GM18511 (cell line): ENCODE data around the gene PRDM8.

Experiments
- ATAC-seq: cut with Tn5 transposase; IDR thresholded peaks from one replicate; pipeline ENCODE4 v1.9.1; 2021; ENCODE audit warnings: mild to moderate bottlenecking, moderate library complexity; ENCODE audit not compliant: unreplicated experiment

The PRDM8 gene

GRCh38 chr4:80199947-80200346 is 2.6 kb downstream of the PRDM8 start:
- no peak for ATAC-seq

- peak; percentile 24 for ATAC-seq
Observed at GRCh38 chr4:80201252-80202151, 4.2 kb downstream of the PRDM8 start.

GRCh38 chr4:80202190-80202711 is 4.9 kb downstream of the PRDM8 start:
- peak; percentile 80 for ATAC-seq

GRCh38 chr4:80202741-80203553 is 5.6 kb downstream of the PRDM8 start:
- ATAC-seq: peak; percentile 56

GRCh38 chr4:80204433-80205011 is 7.2 kb downstream of the PRDM8 start:
- no peak for ATAC-seq

- no peak for ATAC-seq
Observed at GRCh38 chr4:80206111-80206510, 8.8 kb downstream of the PRDM8 start.

GRCh38 chr4:80206521-80207171 is 9.3 kb downstream of the PRDM8 start:
- no peak for ATAC-seq

GRCh38 chr4:80207172-80207583 is 9.9 kb downstream of the PRDM8 start:
- ATAC-seq: no peak

- no peak for ATAC-seq
Observed at GRCh38 chr4:80207664-80208063, 10.4 kb downstream of the PRDM8 start.

GRCh38 chr4:80208610-80209339 is 11.5 kb downstream of the PRDM8 start:
- no peak for ATAC-seq

GRCh38 chr4:80209340-80209701 is 12.0 kb downstream of the PRDM8 start:
- ATAC-seq: no peak

- ATAC-seq: no peak
Observed at GRCh38 chr4:80210549-80210948, 13.2 kb downstream of the PRDM8 start.

GRCh38 chr4:80213117-80213815 is 16.0 kb downstream of the PRDM8 start:
- ATAC-seq: no peak

GRCh38 chr4:80215449-80216052 is 18.2 kb downstream of the PRDM8 start:
- ATAC-seq: peak; percentile 68

GRCh38 chr4:80216100-80216761 is 18.9 kb downstream of the PRDM8 start:
- ATAC-seq: no peak

GRCh38 chr4:80219301-80220025 is 22.2 kb downstream of the PRDM8 start:
- no peak for ATAC-seq

GRCh38 chr4:80220711-80221110 is 23.4 kb downstream of the PRDM8 start:
- no peak for ATAC-seq

GRCh38 chr4:80221161-80221560 is 23.9 kb downstream of the PRDM8 start:
- ATAC-seq: no peak
